Neural progenitor cell (in vitro differentiated cells): ENCODE results near the gene C12orf75.

Experiments used
- CTCF ChIP-seq: fragments of 200-600 bp; sonication (generic); IDR thresholded peaks from 2 replicates; pipeline ENCODE4 v1.5.1; 2017; ENCODE audit warnings: antibody characterized with exemption, mild to moderate bottlenecking
- EZH2 ChIP-seq: fragments of 200-600 bp; sonication (generic); IDR thresholded peaks from 2 replicates; pipeline ENCODE4 v1.6.1; 2017; ENCODE audit warnings: antibody characterized with exemption, mild to moderate bottlenecking, moderate library complexity

- no peak for TF ChIP-seq CTCF
- TF ChIP-seq EZH2 = no peak
Observed at GRCh38 chr12:105409279-105409678, 78.8 kb downstream of the C12orf75 start.
